Sigmoid colon (tissue), 7 donors: Measurements from ENCODE around the gene YJEFN3. TPM values are rescaled to one million over a fixed set of nuclear protein-coding genes. Genes with fewer than 3 reads are reported as not detected.

ENCODE experiments used
- DNase-seq: peaks from one replicate; pipeline ENCODE4 v3.0.0-alpha.2; 2019
- H3K27ac ChIP-seq, 4 donors: fragments of 200-600 bp; sonication (generic); one replicate each; pipeline ENCODE4 v1.5.1; 2016 to 2019; ENCODE audit warnings: mild to moderate bottlenecking in 1 of 4
- H3K27me3 ChIP-seq, 3 donors: fragments of 200-600 bp; sonication (generic); one replicate each; pipeline ENCODE4 v1.5.1; 2019; ENCODE audit warnings: mild to moderate bottlenecking in 1 of 3
- H3K36me3 ChIP-seq, 4 donors: fragments of 200-600 bp; sonication (generic); one replicate each; pipeline ENCODE4 v1.5.1; 2016 to 2019
- H3K4me1 ChIP-seq, 4 donors: fragments of 200-600 bp; sonication (generic); one replicate each; pipeline ENCODE4 v1.5.1; 2017 to 2019
- H3K4me3 ChIP-seq, 4 donors: fragments of 200-600 bp; sonication (generic); one replicate each; pipeline ENCODE4 v1.5.1; 2017 to 2019; ENCODE audit warnings: mild to moderate bottlenecking in 2 of 4, moderate library complexity in 1 of 4
- H3K9me3 ChIP-seq, 4 donors: fragments of 200-600 bp in 3 of 4; sonication (generic) in 3 of 4; one replicate each; pipeline versions ENCODE4 v1.5.1 to v1.6.1; 2013 to 2019
- EP300 ChIP-seq, 4 donors: sonication (generic); formaldehyde crosslinking; IDR thresholded peaks; one replicate each; pipeline ENCODE4 v1.6.1; 2017; ENCODE audit warnings: antibody characterized with exemption in 4 of 4
- POLR2A ChIP-seq, 2 donors: fragments of 450-650 bp; IDR thresholded peaks; one replicate each; pipeline ENCODE4 v1.6.1; 2016; ENCODE audit warnings: antibody characterized with exemption in 2 of 2, mild to moderate bottlenecking in 2 of 2, moderate library complexity in 2 of 2
- POLR2AphosphoS5 ChIP-seq, 4 donors: sonication (generic); formaldehyde crosslinking; IDR thresholded peaks; one replicate each; pipeline ENCODE4 v1.6.1; 2017; ENCODE audit warnings: antibody characterized with exemption in 4 of 4
- WGBS, 2 donors: extraction: QIAGEN DNeasy Blood & Tissue Kit; methylation state at CpG; one replicate each; pipeline ENCODE4 v1.1.7; 2013; 5-methylcytosine and 5-hydroxymethylcytosine counted together
- intact Hi-C: fragments of 100-400 bp; cut with DNase I; formaldehyde crosslinking; loops from one replicate; pipeline ENCODE4 v1.15.1; 2023
- polyA plus RNA-seq, 3 donors: library from polyadenylated mRNA; stranded (reverse); fragments of 200-250 nt; gene quantifications; one replicate each; pipeline ENCODE4 v1.2.3, GENCODE V29; 2013
- total RNA-seq, 4 donors: library from RNA; depleted of rRNA; stranded (reverse); fragments of >200 nt; gene quantifications; one replicate each; pipeline ENCODE4 v1.1.0, GENCODE V29; 2016
- TF ChIP-seq, protein P1 (sequence below), 4 experiments: fragments of 450-650 bp in 3 of 4; fragments of 200-600 bp in 1 of 4; IDR thresholded peaks; one replicate each; pipeline ENCODE4 v1.5.1; 2016 to 2019; ENCODE audit warnings: antibody characterized with exemption in 4 of 4, mild to moderate bottlenecking in 3 of 4, moderate library complexity in 2 of 4
- donor health status: healthy with polysubstance abuse.
- donor health status: Bipolar disorder and iron deficiency.
- donor health status: healthy.

The YJEFN3 gene
- total and polyA plus RNA-seq, 7 donors, result 0.71 to 14.4 (median 2.2) TPM; not detected in 2

- Histone ChIP-seq H3K27me3 (peaks cover 10 to 26% (median 25%) of the 10 kb centered on the region in 3 donors), H3K36me3 (no peaks in the 10 kb centered on the region), H3K4me1 (peaks cover 0 to 28% (median 27%) of the 10 kb centered on the region in 4 donors), H3K4me3 (no peak overlapping the region), H3K9me3 (no peaks in the 10 kb centered on the region), H3K27ac (no peak overlapping the region)
- intact Hi-C loops, result loop anchor here (5.0 kb wide), 1 partner anchor 128 kb away; the partner anchor contains the start of gene ATP13A1
- DNase-seq, result no peak
- TF ChIP-seq POLR2AphosphoS5 (IDR thresholded peaks at IDR 0.05) (no peak), EP300 (IDR thresholded peaks at IDR 0.05) (no peak), POLR2A (IDR thresholded peaks at IDR 0.05) (no peak)
- TF ChIP-seq, protein P1, sequence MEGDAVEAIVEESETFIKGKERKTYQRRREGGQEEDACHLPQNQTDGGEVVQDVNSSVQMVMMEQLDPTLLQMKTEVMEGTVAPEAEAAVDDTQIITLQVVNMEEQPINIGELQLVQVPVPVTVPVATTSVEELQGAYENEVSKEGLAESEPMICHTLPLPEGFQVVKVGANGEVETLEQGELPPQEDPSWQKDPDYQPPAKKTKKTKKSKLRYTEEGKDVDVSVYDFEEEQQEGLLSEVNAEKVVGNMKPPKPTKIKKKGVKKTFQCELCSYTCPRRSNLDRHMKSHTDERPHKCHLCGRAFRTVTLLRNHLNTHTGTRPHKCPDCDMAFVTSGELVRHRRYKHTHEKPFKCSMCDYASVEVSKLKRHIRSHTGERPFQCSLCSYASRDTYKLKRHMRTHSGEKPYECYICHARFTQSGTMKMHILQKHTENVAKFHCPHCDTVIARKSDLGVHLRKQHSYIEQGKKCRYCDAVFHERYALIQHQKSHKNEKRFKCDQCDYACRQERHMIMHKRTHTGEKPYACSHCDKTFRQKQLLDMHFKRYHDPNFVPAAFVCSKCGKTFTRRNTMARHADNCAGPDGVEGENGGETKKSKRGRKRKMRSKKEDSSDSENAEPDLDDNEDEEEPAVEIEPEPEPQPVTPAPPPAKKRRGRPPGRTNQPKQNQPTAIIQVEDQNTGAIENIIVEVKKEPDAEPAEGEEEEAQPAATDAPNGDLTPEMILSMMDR (IDR thresholded peaks at IDR 0.05), result no peak
- 83 to 84% methylated on average over 27 of the region's 27 CpGs for WGBS, 2 donors
Measured at GRCh38 chr19:19534556-19535265, 6.0 kb downstream of the YJEFN3 start.

- intact Hi-C loops, result no loop called here
- H3K27ac ChIP-seq, result no peak overlapping the region
- H3K36me3 ChIP-seq, result no peaks in the 10 kb centered on the region
- no peak for DNase-seq
- 76 to 92% methylated on average over 34 of the region's 34 CpGs for WGBS, 2 donors
- H3K27me3 ChIP-seq, result peaks cover 18 to 35% (median 34%) of the 10 kb centered on the region in 3 donors
- TF ChIP-seq POLR2AphosphoS5 (IDR thresholded peaks at IDR 0.05) (no peak), EP300 (IDR thresholded peaks at IDR 0.05) (no peak), POLR2A (IDR thresholded peaks at IDR 0.05) (no peak)
- TF ChIP-seq, protein P1 (IDR thresholded peaks at IDR 0.05), result no peak
- peaks cover 0 to 36% (median 34%) of the 10 kb centered on the region in 4 donors for H3K4me1 ChIP-seq
- no peaks in the 10 kb centered on the region for H3K9me3 ChIP-seq
- no peak overlapping the region for H3K4me3 ChIP-seq
Measured at GRCh38 chr19:19535311-19536191, 6.8 kb downstream of the YJEFN3 start.

- Histone ChIP-seq H3K9me3 (no peaks in the 10 kb centered on the region), H3K36me3 (no peaks in the 10 kb centered on the region), H3K27me3 (peaks cover 36 to 53% (median 52%) of the 10 kb centered on the region in 3 donors), H3K27ac (no peak overlapping the region), H3K4me3 (peak overlapping the region in 2 of 4 donors; percentile 3 to 19), H3K4me1 (peaks cover 0 to 43% (median 39%) of the 10 kb centered on the region in 4 donors)
- WGBS, 2 donors, result 31 to 45% methylated on average over 59 of the region's 59 CpGs
- intact Hi-C loops, result no loop called here
- TF ChIP-seq POLR2AphosphoS5 (IDR thresholded peaks at IDR 0.05) (no peak), EP300 (IDR thresholded peaks at IDR 0.05) (no peak), POLR2A (IDR thresholded peaks at IDR 0.05) (no peak)
- TF ChIP-seq, protein P1 (IDR thresholded peaks at IDR 0.05), result no peak
- DNase-seq, result no peak
Measured at GRCh38 chr19:19537075-19538048, 8.7 kb downstream of the YJEFN3 start.
